Neural progenitor cell (in vitro differentiated cells): ENCODE data around the gene YTHDC2. TPM values are rescaled to one million over a fixed set of nuclear protein-coding genes. Genes with fewer than 3 reads are reported as not detected.

ENCODE experiments used
- DNase-seq: peaks from one replicate; pipeline ENCODE4 v3.0.0-alpha.2; 2016; ENCODE audit warnings: low spot score
- H2AFZ ChIP-seq: fragments of 200-600 bp; sonication (generic); replicated peaks from 2 replicates; pipeline ENCODE4 v1.6.1; 2016; ENCODE audit warnings: antibody characterized with exemption
- H3F3A ChIP-seq: fragments of 200-600 bp; sonication (generic); 2 replicates; pipeline ENCODE4 v1.6.1; 2016; ENCODE audit warnings: antibody characterized with exemption, low read depth
- H3K27ac ChIP-seq: fragments of 200-600 bp; sonication (generic); 2 replicates; pipeline ENCODE4 v1.5.1; 2016; ENCODE audit warnings: mild to moderate bottlenecking
- H3K27me3 ChIP-seq: fragments of 200-600 bp; sonication (generic); 2 replicates; pipeline ENCODE4 v1.6.1; 2016; ENCODE audit warnings: mild to moderate bottlenecking, moderate library complexity
- H3K36me3 ChIP-seq: fragments of 200-600 bp; sonication (generic); 2 replicates; pipeline ENCODE4 v1.5.1; 2016
- H3K4me1 ChIP-seq: fragments of 200-600 bp; sonication (generic); 2 replicates; pipeline ENCODE4 v1.6.1; 2016; ENCODE audit warnings: mixed run types
- H3K4me2 ChIP-seq: fragments of 200-600 bp; sonication (generic); 2 replicates; pipeline ENCODE4 v1.6.1; 2016
- H3K4me3 ChIP-seq: fragments of 200-600 bp; sonication (generic); 2 replicates; pipeline ENCODE4 v1.5.1; 2016
- H3K79me2 ChIP-seq: fragments of 200-600 bp; sonication (generic); 2 replicates; pipeline ENCODE4 v1.6.1; 2016; ENCODE audit warnings: low read depth
- H3K9ac ChIP-seq: fragments of 200-600 bp; sonication (generic); 2 replicates; pipeline ENCODE4 v1.6.1; 2016
- H3K9me3 ChIP-seq: fragments of 200-600 bp; sonication (generic); 2 replicates; pipeline ENCODE4 v1.5.1; 2016; ENCODE audit warnings: low read depth
- H4K20me1 ChIP-seq: fragments of 200-600 bp; sonication (generic); 2 replicates; pipeline ENCODE4 v1.6.1; 2016; ENCODE audit warnings: low read depth
- H3K27ac Mint-ChIP-seq: 3 replicates; pipeline ENCODE4 v1.8.0; 2021; ENCODE audit warnings: mixed read lengths
- H3K27me3 Mint-ChIP-seq: 2 replicates; pipeline ENCODE4 v1.8.0; 2022; ENCODE audit warnings: low read depth, mild to moderate bottlenecking, inconsistent platforms, moderate library complexity, mixed read lengths; ENCODE audit not compliant: insufficient read depth
- H3K36me3 Mint-ChIP-seq: 3 replicates; pipeline ENCODE4 v1.8.0; 2021; ENCODE audit warnings: mixed read lengths
- H3K4me1 Mint-ChIP-seq: 3 replicates; pipeline ENCODE4 v1.8.0; 2021; ENCODE audit warnings: mixed read lengths
- H3K4me3 Mint-ChIP-seq: 3 replicates; pipeline ENCODE4 v1.8.0; 2021; ENCODE audit warnings: mild to moderate bottlenecking, moderate library complexity, mixed read lengths
- H3K9me3 Mint-ChIP-seq: 3 replicates; pipeline ENCODE4 v1.8.0; 2020; ENCODE audit warnings: mixed read lengths
- EZH2 ChIP-seq: fragments of 200-600 bp; sonication (generic); IDR thresholded peaks from 2 replicates; pipeline ENCODE4 v1.6.1; 2017; ENCODE audit warnings: antibody characterized with exemption, mild to moderate bottlenecking, moderate library complexity
- EZH2phosphoT487 ChIP-seq: fragments of 200-600 bp; sonication (generic); IDR thresholded peaks from 2 replicates; pipeline ENCODE4 v1.6.1; 2017; ENCODE audit warnings: antibody characterized with exemption
- total RNA-seq: library from RNA; depleted of rRNA; stranded (reverse); fragments of >200 nt; gene quantifications from 2 replicates; pipeline ENCODE4 v1.2.3, GENCODE V29; 2015; ENCODE audit warnings: low replicate concordance
- TF ChIP-seq, protein P1 (sequence below): fragments of 200-600 bp; sonication (generic); IDR thresholded peaks from 2 replicates; pipeline ENCODE4 v1.5.1; 2017; ENCODE audit warnings: antibody characterized with exemption, mild to moderate bottlenecking

The YTHDC2 gene
- total RNA-seq, 1 donor from 2014 or later = 18.5 TPM

DNA sequence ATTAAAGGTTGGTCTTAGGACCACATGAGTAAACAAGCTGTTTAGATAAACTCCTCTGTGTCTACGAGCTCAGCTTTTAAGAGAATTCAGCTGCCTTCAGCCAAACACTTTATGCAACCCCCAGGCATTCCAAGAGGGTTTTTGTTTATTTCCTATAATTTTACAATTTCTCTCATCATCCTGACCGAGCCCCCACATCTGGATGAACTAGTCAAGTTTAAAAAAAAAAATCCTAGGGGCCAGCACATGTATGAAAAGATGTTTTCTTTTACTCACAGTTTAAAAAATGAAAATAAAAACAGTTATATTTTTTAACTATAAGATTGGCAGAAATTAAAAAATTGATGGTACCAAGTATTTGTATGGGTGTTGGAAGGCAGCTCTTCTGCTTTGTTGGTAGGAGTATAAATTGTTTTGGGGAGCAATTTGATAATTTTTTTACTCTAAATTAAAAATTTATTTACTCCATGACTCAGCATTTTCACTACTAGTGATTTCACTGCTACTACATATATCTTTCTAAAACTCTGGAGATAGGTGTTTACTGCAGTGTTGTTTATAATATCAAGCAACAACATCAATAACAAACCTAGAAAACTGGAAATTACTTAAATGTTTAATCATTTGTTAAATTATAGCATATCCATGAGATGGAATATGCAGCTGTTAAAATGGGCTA is 18.1 kb downstream of the YTHDC2 start:
- H3K4me3 ChIP-seq = no peak overlapping the region

DNA sequence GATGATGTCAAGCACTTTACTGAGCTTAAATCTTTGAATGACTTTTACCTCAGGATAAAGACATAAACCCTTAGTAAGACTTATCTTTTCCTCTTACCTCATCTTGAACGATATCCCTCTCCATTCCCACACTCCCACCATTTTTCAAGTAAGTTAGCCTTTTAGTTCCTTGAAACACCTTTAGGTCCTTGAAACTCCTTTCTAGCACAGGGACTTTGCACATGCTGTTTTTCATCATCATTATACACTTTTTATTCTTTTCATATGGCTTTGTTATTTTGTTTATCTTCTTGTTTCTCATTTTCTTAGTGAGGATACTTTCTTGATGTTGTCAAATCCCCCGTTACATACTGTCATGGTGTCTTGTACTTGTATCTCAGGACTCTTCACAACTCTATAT is 24.8 kb downstream of the YTHDC2 start:
- Mint-ChIP-seq H3K4me3 (no peak overlapping the region), H3K4me1 (no peaks in the 10 kb centered on the region), H3K27me3 (no peaks in the 10 kb centered on the region), H3K9me3 (no peaks in the 10 kb centered on the region), H3K36me3 (peaks cover 31% of the 10 kb centered on the region), H3K27ac (no peak overlapping the region)
- H3K4me1 ChIP-seq = no peaks in the 10 kb centered on the region
- H3K27ac ChIP-seq = no peak overlapping the region
- no peaks in the 10 kb centered on the region for H3K27me3 ChIP-seq
- no peak overlapping the region for H2AFZ ChIP-seq
- H3K4me2 ChIP-seq = no peak overlapping the region
- DNase-seq = no peak
- H3K79me2 ChIP-seq = no peaks in the 10 kb centered on the region
- TF ChIP-seq, protein P1, sequence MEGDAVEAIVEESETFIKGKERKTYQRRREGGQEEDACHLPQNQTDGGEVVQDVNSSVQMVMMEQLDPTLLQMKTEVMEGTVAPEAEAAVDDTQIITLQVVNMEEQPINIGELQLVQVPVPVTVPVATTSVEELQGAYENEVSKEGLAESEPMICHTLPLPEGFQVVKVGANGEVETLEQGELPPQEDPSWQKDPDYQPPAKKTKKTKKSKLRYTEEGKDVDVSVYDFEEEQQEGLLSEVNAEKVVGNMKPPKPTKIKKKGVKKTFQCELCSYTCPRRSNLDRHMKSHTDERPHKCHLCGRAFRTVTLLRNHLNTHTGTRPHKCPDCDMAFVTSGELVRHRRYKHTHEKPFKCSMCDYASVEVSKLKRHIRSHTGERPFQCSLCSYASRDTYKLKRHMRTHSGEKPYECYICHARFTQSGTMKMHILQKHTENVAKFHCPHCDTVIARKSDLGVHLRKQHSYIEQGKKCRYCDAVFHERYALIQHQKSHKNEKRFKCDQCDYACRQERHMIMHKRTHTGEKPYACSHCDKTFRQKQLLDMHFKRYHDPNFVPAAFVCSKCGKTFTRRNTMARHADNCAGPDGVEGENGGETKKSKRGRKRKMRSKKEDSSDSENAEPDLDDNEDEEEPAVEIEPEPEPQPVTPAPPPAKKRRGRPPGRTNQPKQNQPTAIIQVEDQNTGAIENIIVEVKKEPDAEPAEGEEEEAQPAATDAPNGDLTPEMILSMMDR = no peak
- no peak for TF ChIP-seq EZH2phosphoT487
- no peak for TF ChIP-seq EZH2
- H3F3A ChIP-seq = no peaks in the 10 kb centered on the region
- no peak overlapping the region for H3K9ac ChIP-seq
- no peaks in the 10 kb centered on the region for H3K9me3 ChIP-seq
- no peaks in the 10 kb centered on the region for H4K20me1 ChIP-seq
- peaks cover 10% of the 10 kb centered on the region for H3K36me3 ChIP-seq
- H3K4me3 ChIP-seq = no peak overlapping the region

More for the DNA sequence above, 18.1 kb downstream of the YTHDC2 start:
- no peaks in the 10 kb centered on the region for H3K4me1 ChIP-seq
- Mint-ChIP-seq H3K4me1 (no peaks in the 10 kb centered on the region), H3K9me3 (peaks cover 4% of the 10 kb centered on the region), H3K36me3 (peaks cover 45% of the 10 kb centered on the region), H3K4me3 (no peak overlapping the region), H3K27me3 (no peaks in the 10 kb centered on the region), H3K27ac (no peak overlapping the region)
- no peaks in the 10 kb centered on the region for H3F3A ChIP-seq
- no peaks in the 10 kb centered on the region for H3K9me3 ChIP-seq
- no peaks in the 10 kb centered on the region for H3K27me3 ChIP-seq
- no peak overlapping the region for H3K4me2 ChIP-seq
- H4K20me1 ChIP-seq = no peaks in the 10 kb centered on the region
- no peak for DNase-seq
- TF ChIP-seq, protein P1 = no peak
- TF ChIP-seq EZH2 = no peak
- no peak for TF ChIP-seq EZH2phosphoT487
- peaks cover 6% of the 10 kb centered on the region for H3K36me3 ChIP-seq
- H3K9ac ChIP-seq = no peak overlapping the region
- no peak overlapping the region for H3K27ac ChIP-seq
- no peak overlapping the region for H2AFZ ChIP-seq
- H3K79me2 ChIP-seq = no peaks in the 10 kb centered on the region

DNA sequence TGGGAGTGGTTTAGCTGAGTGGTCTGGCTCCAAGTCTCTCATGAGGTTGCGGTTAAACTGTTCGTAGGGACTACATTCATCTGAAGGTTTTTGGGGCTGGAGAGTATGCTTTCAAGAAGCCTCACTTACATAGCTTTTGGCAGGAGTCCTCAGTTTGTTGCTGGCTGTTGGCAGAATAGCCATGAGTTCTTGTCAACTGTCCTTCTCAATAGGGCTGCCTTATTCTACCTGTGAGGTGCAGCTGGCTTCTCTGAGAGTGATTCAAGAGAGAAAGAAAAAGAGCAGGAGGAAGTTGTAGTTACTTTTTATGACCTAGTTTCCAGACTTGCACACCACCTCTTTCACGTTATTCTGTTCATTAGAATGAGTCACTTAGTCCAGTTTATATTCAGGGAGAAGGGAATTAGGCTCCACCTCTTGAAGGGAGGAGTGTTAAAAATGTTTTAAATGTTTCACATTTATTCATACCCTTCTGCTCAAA is 33.2 kb downstream of the YTHDC2 start:
- no peaks in the 10 kb centered on the region for H4K20me1 ChIP-seq
- no peaks in the 10 kb centered on the region for H3K79me2 ChIP-seq
- no peaks in the 10 kb centered on the region for H3K4me1 ChIP-seq
- DNase-seq = no peak
- Mint-ChIP-seq H3K27me3 (no peaks in the 10 kb centered on the region), H3K27ac (no peak overlapping the region), H3K4me1 (no peaks in the 10 kb centered on the region), H3K36me3 (peaks cover 33% of the 10 kb centered on the region), H3K9me3 (no peaks in the 10 kb centered on the region), H3K4me3 (no peak overlapping the region)
- H3K4me2 ChIP-seq = no peak overlapping the region
- peaks cover 6% of the 10 kb centered on the region for H3K36me3 ChIP-seq
- no peak overlapping the region for H2AFZ ChIP-seq
- H3K9ac ChIP-seq = no peak overlapping the region
- no peaks in the 10 kb centered on the region for H3K27me3 ChIP-seq
- no peaks in the 10 kb centered on the region for H3F3A ChIP-seq
- no peaks in the 10 kb centered on the region for H3K9me3 ChIP-seq
- TF ChIP-seq EZH2 (no peak), EZH2phosphoT487 (no peak)
- TF ChIP-seq, protein P1 = no peak
- H3K27ac ChIP-seq = no peak overlapping the region
- H3K4me3 ChIP-seq = no peak overlapping the region
